ENCODE data around the gene RBMS3.

RBMS3 gene

GRCh38 chr3:29279286-29279685 lies 1.6 kb upstream of the RBMS3 start:
- no peak for DNase-seq

- no peak for DNase-seq
Observed at GRCh38 chr3:29279806-29280205, 1.1 kb upstream of the RBMS3 start.

- DNase-seq, result no peak
Observed at GRCh38 chr3:29281094-29281343, 148 bp downstream of the RBMS3 start.

- no peak for DNase-seq
Observed at GRCh38 chr3:29281344-29282241, 722 bp downstream of the RBMS3 start.

- no peak for DNase-seq
Observed at GRCh38 chr3:29282427-29283230, 1.8 kb downstream of the RBMS3 start.

- no peak for DNase-seq
Observed at GRCh38 chr3:29283231-29284119, 2.6 kb downstream of the RBMS3 start.

- DNase-seq, result no peak
Observed at GRCh38 chr3:29284497-29284896, 3.6 kb downstream of the RBMS3 start.

- no peak for DNase-seq
Observed at GRCh38 chr3:29285471-29286071, 4.7 kb downstream of the RBMS3 start.

- DNase-seq, result no peak
Observed at GRCh38 chr3:29286478-29287240, 5.8 kb downstream of the RBMS3 start.

- DNase-seq, result no peak
Observed at GRCh38 chr3:29290596-29290995, 9.7 kb downstream of the RBMS3 start.

GRCh38 chr3:29291260-29291981 lies 10.6 kb downstream of the RBMS3 start:
- DNase-seq, result no peak

- DNase-seq, result no peak
Observed at GRCh38 chr3:29291982-29292363, 11.1 kb downstream of the RBMS3 start.

- no peak for DNase-seq
Observed at GRCh38 chr3:29293421-29293820, 12.6 kb downstream of the RBMS3 start.

GRCh38 chr3:29297998-29298397 lies 17.1 kb downstream of the RBMS3 start:
- no peak for DNase-seq

GRCh38 chr3:29301332-29302019 lies 20.6 kb downstream of the RBMS3 start:
- no peak for DNase-seq

- DNase-seq, result no peak
Observed at GRCh38 chr3:29302619-29303018, 21.7 kb downstream of the RBMS3 start.

- DNase-seq, result no peak
Observed at GRCh38 chr3:29307295-29307694, 26.4 kb downstream of the RBMS3 start.

GRCh38 chr3:29310865-29311264 lies 30.0 kb downstream of the RBMS3 start:
- no peak for DNase-seq

GRCh38 chr3:29311795-29312194 lies 30.9 kb downstream of the RBMS3 start:
- DNase-seq, result no peak

GRCh38 chr3:29312395-29312794 lies 31.5 kb downstream of the RBMS3 start:
- DNase-seq, result no peak

GRCh38 chr3:29312960-29313452 lies 32.1 kb downstream of the RBMS3 start:
- no peak for DNase-seq
